HG02840 (cell line): ENCODE measurements around the gene CTRB1.

Experiments
- ATAC-seq: cut with Tn5 transposase; IDR thresholded peaks from one replicate; pipeline ENCODE4 v1.9.1; 2021; ENCODE audit warnings: mild to moderate bottlenecking, moderate library complexity, moderate number of reproducible peaks; ENCODE audit not compliant: unreplicated experiment, low FRiP score

Gene CTRB1

GRCh38 chr16:75218256-75219076 is at the start of gene CTRB1:
CTRB1 (plus strand) TSS chr16:75218988; CDS start chr16:75219008, 20 bp downstream.
- ATAC-seq, result no peak

GRCh38 chr16:75169899-75170405 is 48.8 kb upstream of the CTRB1 start:
- no peak for ATAC-seq

- no peak for ATAC-seq
Observed at GRCh38 chr16:75172578-75172977, 46.2 kb upstream of the CTRB1 start.

- ATAC-seq, result no peak
Observed at GRCh38 chr16:75175074-75175473, 43.7 kb upstream of the CTRB1 start.

GRCh38 chr16:75176926-75177325 is 41.9 kb upstream of the CTRB1 start:
- no peak for ATAC-seq

GRCh38 chr16:75179208-75179607 is 39.6 kb upstream of the CTRB1 start:
- no peak for ATAC-seq

- ATAC-seq, result no peak
Observed at GRCh38 chr16:75181630-75182029, 37.2 kb upstream of the CTRB1 start.

- ATAC-seq, result no peak
Observed at GRCh38 chr16:75188832-75189477, 29.8 kb upstream of the CTRB1 start.

- no peak for ATAC-seq
Observed at GRCh38 chr16:75189638-75190245, 29.0 kb upstream of the CTRB1 start.

GRCh38 chr16:75192606-75193264 is 26.1 kb upstream of the CTRB1 start:
- ATAC-seq, result no peak

- no peak for ATAC-seq
Observed at GRCh38 chr16:75193265-75193650, 25.5 kb upstream of the CTRB1 start.

GRCh38 chr16:75193730-75194444 is 24.9 kb upstream of the CTRB1 start:
- ATAC-seq, result no peak

- ATAC-seq, result no peak
Observed at GRCh38 chr16:75195811-75196790, 22.7 kb upstream of the CTRB1 start.

GRCh38 chr16:75196836-75197235 is 22.0 kb upstream of the CTRB1 start:
- no peak for ATAC-seq

GRCh38 chr16:75197522-75198134 is 21.2 kb upstream of the CTRB1 start:
- no peak for ATAC-seq

- ATAC-seq, result no peak
Observed at GRCh38 chr16:75198135-75198600, 20.6 kb upstream of the CTRB1 start.

- no peak for ATAC-seq
Observed at GRCh38 chr16:75202069-75202590, 16.7 kb upstream of the CTRB1 start.

GRCh38 chr16:75203096-75203495 is 15.7 kb upstream of the CTRB1 start:
- ATAC-seq, result no peak
